Fibroblast of skin of scalp (primary cell): ENCODE measurements around the gene CYP2U1.

ENCODE experiments used
- DNase-seq: peaks from one replicate; pipeline ENCODE4 v3.0.0-alpha.2; 2013

CYP2U1 gene

DNA sequence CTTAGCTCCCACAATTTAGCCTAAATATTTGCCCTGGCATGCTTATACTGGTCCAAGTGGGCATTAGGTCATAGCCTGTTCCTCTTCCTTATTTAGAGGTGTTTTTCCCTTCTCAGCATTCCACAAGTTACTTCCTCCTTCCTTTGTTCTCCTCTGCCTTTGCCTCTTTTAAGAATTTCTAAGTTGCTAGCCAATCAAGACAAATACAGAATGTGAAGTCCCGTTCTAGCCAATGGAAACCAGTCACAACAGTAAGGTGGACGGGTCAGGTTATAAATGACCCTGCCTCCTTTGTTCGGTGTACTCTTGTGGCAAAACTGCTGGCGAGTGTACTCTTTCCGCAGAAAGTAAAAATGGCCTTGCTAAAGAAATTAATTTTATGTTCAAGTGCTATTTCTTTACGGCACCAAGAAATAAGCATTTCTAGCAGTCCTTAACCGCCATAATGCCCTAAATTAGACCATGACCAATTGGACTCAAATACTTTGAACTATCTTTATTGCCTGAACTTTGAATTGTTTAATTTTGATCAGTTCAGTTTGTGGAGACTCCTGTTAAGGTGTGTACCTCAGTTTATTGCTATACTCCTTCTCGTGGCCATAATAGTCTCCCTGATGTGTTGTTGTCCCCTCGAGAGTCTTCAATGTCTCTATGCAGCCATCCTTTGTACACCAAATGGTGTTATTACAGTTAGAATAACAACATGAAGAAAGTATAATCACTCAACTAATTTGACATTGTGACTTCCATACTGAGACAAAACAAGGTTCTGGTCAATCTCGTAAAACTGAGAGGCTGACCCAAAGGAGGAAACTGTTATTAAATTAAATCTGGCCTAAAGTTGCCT, 56.8 kb downstream of the CYP2U1 start:
- no peak for DNase-seq

DNA sequence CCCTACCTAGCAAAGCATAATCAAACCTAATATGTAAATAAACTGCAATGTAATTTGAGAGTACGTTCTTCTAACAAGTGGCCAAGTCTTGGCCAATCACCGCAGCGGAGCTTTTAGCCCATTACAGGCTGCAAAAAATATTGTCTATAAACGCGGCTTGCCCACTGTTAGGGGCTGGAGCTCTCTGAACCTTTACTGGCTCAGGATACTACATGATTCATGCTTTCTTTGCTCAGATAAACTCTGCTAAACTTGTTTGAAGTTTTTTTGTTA, 57.4 kb downstream of the CYP2U1 start:
- DNase-seq = no peak

DNA sequence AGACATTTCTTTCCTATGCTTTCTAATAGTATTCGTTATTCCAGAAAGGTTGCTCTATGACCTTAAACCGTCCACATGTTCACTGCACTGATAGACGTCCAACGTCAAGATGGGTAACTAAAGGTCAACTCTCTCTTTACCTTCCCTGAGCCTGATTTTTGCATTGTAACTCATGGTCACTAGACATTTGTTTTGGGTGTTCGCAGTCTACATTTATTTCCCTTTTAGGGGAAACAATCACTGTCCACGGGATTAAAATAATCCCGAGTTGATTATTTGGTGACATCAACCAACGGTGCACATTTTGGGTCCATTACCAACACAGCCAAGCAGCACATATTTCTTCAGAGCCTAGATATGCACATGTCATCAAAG, 57.8 kb downstream of the CYP2U1 start:
- DNase-seq = no peak

DNA sequence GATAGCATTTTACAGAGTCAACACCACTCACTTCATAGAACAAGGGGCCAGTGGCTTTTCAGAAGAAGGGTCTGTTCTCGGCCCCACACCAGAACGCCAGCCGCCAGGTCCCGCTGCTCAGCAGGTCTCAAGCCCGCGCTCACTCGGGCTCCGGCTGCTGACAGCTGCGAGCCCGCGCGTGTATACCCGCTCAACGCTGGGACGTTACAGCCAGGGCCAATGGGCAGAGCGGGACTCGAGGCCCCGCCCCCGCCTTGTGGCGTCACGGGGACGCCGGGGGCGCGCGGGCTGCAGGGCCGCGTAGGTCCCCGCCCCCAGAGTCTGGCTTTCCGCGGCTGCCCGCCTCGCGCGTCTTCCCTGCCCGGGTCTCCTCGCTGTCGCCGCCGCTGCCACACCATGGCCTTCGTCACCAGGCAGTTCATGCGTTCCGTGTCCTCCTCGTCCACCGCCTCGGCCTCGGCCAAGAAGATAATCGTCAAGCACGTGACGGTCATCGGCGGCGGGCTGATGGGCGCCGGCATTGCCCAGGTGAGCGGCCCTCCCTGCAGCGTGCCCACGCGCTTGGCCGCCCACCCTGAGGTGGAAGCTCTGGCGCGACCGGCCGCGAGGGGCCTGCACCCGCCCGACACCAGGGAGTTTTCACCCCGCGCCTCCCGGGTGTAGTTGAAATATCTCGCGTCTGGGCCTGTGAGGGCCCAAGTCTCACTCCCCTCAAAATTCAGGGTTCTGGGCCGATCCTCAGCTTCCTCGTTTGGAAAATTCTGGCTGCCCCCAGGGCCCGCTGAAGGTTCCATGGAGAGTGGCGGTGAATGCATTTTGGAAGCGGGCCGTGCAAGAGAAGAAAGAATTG, 58.4 kb downstream of the CYP2U1 start, which contains the start of gene HADH:
HADH (plus strand) TSS at position 353 of the 850 bp plus-strand sequence; CDS start at position 397, 44 bp downstream.
- peak; percentile 92 for DNase-seq

DNA sequence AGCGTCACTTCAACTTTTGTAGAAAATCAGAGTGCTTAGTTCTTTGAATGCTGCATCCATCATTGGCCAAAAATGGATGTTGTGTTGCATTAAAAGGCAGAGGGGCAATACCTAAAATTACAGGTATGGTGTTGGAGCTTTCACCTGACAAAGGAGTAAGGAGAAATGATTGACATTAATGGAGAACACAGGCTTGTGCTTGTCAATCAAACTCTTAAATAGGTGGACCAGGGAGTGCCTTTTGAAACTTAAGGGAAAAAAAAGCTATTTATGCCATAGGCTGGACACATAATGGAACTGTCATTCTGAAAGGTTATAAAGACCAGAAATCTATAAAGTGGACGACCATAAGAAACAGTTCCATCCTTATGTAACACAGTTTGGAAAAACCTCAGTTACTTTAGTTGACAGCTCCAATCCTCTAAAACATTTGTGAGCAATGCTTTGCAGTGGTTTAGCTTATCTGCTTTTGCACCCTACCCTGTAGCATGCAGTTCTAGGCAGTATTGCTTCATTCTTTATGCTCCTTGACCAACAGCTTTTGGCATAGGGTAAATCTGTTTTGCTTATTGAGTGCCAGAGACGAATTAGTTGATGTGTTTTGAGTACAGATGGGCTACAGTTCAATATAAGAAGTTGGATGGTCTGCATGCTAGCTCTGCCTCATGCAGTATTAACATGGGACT, 60.7 kb downstream of the CYP2U1 start:
- DNase-seq = no peak

DNA sequence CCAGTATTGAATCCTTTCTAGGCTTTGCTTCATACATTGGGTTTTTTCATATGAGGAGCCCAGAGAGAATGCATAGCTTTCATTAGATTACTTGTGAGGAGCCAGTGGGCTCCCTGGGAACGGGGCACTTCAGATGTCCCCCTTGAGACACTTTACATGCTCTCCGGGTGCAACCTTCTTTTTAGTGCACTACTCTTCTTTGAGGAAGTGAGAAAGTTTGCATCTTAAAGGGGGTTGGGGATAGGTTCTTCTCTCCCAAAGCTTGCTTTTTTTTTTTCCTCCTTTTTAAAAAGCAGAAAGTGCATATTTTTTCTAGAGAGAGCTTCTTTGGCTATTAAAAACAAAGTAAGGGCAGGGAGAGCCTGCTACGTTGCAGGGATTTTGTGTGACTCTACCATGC, 62.6 kb downstream of the CYP2U1 start:
- DNase-seq = no peak

DNA sequence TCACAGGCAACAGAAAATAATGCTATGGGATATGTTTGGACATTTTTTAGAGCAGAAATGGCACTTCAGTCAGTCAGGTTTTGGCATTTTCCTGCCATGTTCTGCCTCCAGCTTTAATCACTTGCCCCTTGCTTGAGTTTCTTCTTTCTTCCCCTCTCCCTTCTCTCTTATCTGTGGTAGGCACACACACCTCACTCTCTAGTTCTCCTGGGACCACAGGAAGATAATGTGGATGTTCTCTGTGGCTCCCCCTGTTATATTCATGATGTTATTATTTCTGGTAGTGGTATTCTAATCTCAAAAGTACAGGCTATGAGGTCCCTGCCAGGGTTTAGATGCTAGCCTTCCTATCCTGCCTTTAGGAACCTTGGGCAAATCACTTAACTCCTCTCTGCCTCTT, 63.5 kb downstream of the CYP2U1 start:
- no peak for DNase-seq

DNA sequence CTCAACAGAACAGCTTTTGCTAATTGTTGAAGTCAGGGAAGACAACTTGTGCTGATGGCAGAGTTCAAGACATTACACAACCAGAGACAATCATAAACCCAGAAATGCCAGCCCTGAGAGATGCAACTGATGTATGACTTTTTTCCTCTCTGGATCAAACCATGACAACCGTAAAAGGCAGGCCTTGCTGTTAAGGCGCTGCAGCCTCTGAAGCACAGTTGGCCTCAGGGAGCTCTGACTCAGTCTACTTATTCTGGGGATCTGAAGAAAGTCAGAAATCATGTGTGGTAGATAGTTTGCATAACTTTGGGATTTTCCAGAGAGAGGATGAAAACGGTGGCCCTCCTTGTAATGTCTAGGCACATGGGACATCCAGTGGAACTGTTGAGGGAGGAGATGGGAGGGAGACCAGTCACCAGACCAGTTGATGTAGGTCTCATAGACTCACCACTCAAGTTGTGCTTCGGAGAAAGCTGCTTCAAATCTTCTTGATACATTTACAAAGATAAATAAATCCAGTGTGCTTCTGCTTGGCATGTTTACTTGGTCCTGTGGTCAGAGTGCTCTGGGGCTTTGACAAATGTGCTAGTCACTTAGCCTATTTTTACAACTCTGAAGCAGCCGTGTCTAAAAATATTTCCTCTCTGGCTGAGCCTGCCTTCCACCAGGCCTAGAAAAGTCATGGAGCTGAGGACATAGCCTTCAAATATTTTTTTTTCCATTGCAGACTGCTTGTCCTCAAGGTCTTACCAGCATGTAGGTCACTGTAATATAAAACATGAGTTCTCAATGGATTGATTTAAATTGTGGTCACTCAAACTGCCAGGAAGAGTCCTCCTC, 65.8 kb downstream of the CYP2U1 start:
- peak; percentile 83 for DNase-seq

DNA sequence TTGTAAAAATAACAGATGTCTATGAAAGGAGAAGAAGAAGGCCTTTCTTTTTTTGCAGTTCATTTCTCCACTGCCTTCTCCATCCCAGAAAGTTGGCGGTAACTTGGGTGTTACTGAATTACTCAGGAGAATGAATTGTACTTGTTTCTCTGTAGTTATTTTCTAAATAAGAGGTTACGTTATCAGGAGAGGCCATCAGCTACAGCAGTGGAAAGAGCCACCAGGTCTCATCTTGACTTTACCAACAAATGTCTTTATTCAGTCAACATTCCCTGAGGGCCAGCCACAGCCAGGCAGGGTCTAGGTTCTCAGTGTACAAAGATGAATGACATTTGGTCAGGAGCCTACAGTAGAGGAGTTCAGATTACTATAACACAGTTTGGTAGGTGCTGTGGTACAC, 66.4 kb downstream of the CYP2U1 start:
- no peak for DNase-seq

DNA sequence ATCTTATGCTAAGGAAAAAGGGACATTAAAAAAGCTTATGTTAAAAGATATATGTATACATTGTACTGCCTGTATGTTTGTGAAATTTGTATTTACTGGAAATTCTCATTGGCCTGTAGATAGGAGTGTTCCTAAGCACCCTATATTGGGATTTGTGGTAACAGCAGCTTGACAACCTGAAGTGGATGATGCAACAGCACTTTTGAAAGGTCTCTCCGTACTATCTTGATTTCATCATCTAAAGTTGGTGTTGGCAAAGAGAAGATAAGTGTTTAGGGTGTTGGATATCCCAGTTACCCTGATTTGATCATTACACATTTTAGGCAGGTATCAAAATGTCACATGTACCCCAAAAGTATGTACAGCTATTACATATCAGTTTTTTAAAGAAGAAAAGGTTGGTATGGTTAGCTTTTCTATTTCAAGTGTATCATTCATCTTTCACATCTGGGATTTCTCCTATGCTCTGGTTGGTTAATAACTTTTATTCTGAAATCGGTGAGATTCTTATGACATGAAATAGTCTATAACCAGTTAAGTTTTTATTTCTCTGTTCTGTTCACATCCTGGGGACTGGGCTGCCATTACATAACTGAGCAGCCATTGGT, 68.7 kb downstream of the CYP2U1 start:
- DNase-seq = no peak

DNA sequence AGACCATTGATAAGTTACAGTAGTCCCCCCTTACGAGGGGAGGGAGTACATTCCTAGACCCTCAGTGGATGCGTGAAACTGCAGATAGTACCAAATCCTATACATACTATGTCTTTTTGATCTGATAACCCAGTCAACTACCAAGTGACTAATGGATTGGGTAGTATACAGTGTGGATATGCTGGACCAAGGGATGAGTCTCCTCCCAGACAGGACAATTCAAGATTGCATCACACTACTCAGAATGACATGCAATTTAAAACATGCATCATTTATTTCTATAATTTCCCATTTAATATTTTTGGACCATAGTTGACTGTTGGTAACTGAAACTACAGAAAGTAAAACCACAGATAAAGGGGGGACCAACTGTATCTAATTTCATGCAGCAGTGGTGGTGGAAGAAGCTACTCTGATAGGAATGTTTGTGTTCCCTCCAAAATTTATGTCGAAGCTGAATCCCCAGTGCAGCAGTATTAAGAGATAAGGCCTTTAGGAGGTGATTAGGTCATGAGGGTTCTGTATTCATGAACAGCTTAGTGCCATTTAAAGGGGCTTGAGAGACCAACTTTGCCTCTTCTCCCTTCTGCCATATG, 70.3 kb downstream of the CYP2U1 start:
- DNase-seq = peak; percentile 49
